Placental pericyte (primary cell): ENCODE data around the gene PPY. TPM values are rescaled to one million over a fixed set of nuclear protein-coding genes. Genes with fewer than 3 reads are reported as not detected.

Experiments used
- total RNA-seq: library from RNA; depleted of rRNA; stranded (reverse); fragments of >200 nt; gene quantifications from 2 replicates; pipeline ENCODE4 v1.2.3, GENCODE V29; 2012

Gene PPY
- not detected in 2 replicates for total RNA-seq

GRCh38 chr17:43942051-43942685, at the start of gene PPY:
Gene PPY (minus strand): TSS chr17:43942476. CDS start chr17:43941654, 822 bp downstream.

DNA sequence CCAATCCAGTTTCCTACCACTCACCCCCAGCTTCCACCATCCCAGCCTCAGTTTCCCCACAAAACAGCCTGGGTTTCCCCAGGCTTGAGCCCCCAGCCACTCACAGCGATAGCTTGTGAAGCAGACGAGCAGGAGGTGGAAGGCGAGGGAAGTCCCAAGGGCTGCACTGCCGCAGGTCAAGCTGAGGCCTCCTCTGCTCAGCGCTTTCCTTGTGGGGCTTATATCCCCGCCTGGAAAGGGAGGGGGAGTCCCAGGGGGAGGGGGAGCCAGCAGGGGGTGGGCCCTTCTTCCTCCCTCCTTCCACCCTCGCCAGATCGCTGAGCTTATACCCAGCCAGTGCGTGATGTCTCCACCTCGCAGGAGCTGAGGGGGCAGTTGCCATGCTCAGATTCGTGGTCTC, 11.5 kb upstream of the PPY start, which contains the start of gene PYY:
Gene PYY (minus strand): TSS at position 195 of the 400 bp plus-strand sequence. CDS start 457 bp downstream, outside the sequence.

DNA sequence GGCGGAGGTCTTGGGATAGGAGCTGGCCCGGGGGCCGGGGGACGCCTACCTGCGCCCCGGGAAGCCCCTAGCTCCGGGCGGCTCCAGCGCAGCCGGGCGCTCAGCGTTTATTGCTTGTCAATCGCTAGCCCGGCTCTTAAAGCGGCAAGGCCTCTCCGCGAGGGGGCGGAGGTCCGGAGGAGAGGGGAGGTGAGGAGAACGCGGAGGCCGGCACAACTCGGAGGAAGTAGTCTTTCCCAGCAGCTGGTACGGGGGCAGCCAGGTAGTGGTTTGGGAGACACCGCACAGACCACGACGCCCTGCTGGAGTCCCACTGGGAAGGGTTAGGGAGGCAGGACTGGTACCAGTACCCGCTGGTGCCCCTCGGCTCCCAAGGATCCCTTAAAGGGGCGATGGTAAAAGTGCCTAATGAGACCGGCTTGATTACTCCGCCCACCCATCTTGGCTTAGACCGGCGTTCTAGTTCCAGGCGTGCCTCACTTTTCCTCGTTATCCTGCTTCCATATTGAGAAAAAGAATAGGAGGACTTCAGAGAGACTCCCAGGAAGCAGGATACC, 34.8 kb downstream of the PPY start, which contains the start of gene MPP2:
Gene MPP2 (minus strand): TSS at position 112 of the 557 bp plus-strand sequence. CDS start 3,076 bp downstream, outside the sequence.

Other genes with a start within 250 kb of the PPY start
- not detected in 2 replicates for gene SOST, start 183.7 kb downstream of the PPY start, total RNA-seq
- gene DUSP3, start 163.5 kb downstream of the PPY start, total RNA-seq, result 67.6 and 81.0 TPM in 2 replicates
- gene CFAP97D1, start 162.0 kb downstream of the PPY start, total RNA-seq, result under 0.01 TPM in 1 of 2 replicates, not detected in the other
- 8.8 and 14.3 TPM in 2 replicates for gene MPP3, start 109.3 kb downstream of the PPY start, total RNA-seq
- gene CD300LG, start 95.3 kb downstream of the PPY start, total RNA-seq, result not detected in 2 replicates
- gene MPP2, start 34.9 kb downstream of the PPY start, total RNA-seq, result 0.43 and 1.3 TPM in 2 replicates
- gene PYY, start 11.5 kb upstream of the PPY start, total RNA-seq, result not detected in 2 replicates
- 0.66 and 1.4 TPM in 2 replicates for gene NAGS, start 62.1 kb upstream of the PPY start, total RNA-seq
- gene TMEM101, start 72.5 kb upstream of the PPY start, total RNA-seq, result 41.5 and 70.2 TPM in 2 replicates
- 40.5 and 82.8 TPM in 2 replicates for gene LSM12, start 124.2 kb upstream of the PPY start, total RNA-seq
- 32.8 and 33.7 TPM in 2 replicates for gene G6PC3, start 128.3 kb upstream of the PPY start, total RNA-seq
- 58.9 and 66.4 TPM in 2 replicates for gene HDAC5, start 181.2 kb upstream of the PPY start, total RNA-seq
- gene HROB, start 199.5 kb upstream of the PPY start, total RNA-seq, result 0.66 and 12.2 TPM in 2 replicates
- 0.88 TPM in 1 of 2 replicates, not detected in the other for gene ASB16, start 228.2 kb upstream of the PPY start, total RNA-seq
- 27.5 and 31.3 TPM in 2 replicates for gene TMUB2, start 244.5 kb upstream of the PPY start, total RNA-seq